A549 treated with RU486 at 1 μM for 4 hours (cell line): Measurements from ENCODE around the gene VN1R5. TPM values are rescaled to one million over a fixed set of nuclear protein-coding genes. Genes with fewer than 3 reads are reported as not detected.

ENCODE experiments used
- total RNA-seq: library from RNA; stranded (reverse); fragments of 200-300 nt; extraction: Qiagen RNA extraction; gene quantifications from 5 replicates; pipeline ENCODE4 v1.2.3, GENCODE V29; 2022; ENCODE audit warnings: low read depth

Gene VN1R5
- not detected in 5 replicates for total RNA-seq

GRCh38 chr1:247255772-247256171 is at the start of gene VN1R5:
Gene VN1R5 (plus strand): TSS chr1:247256072.

Other genes with a start within 250 kb of the VN1R5 start
- 1.2 to 2.5 TPM (median 2.2 TPM) in 5 replicates for gene ZNF695, start 248.0 kb upstream of the VN1R5 start, total RNA-seq
- 2.6 to 5.1 TPM (median 3.5 TPM) in 5 replicates for gene ZNF670, start 177.3 kb upstream of the VN1R5 start, total RNA-seq
- gene ZNF669, start 151.7 kb upstream of the VN1R5 start, total RNA-seq, result 2.3 to 4.8 TPM (median 3.6 TPM) in 5 replicates
- 4.0 to 6.0 TPM (median 4.6 TPM) in 5 replicates for gene ZNF124, start 84.1 kb upstream of the VN1R5 start, total RNA-seq
- gene ZNF496, start 75.8 kb downstream of the VN1R5 start, total RNA-seq, result 15.4 to 19.3 TPM (median 17.7 TPM) in 5 replicates
- gene NLRP3, start 160.1 kb downstream of the VN1R5 start, total RNA-seq, result not detected in 5 replicates
- gene OR2B11, start 202.0 kb downstream of the VN1R5 start, total RNA-seq, result not detected in 5 replicates